IMR-90 (cell line): ENCODE results near the gene INTS11. TPM values are rescaled to one million over a fixed set of nuclear protein-coding genes. Genes with fewer than 3 reads are reported as not detected.

Experiments
- ATAC-seq: fragments of 200-7000 bp; cut with Tn5 transposase; 2 replicates; pipeline ENCODE4 v1.9.1; 2020; ENCODE audit warnings: low read depth, mild to moderate bottlenecking, moderate library complexity
- BruUV-seq: library from RNA; stranded (reverse); fragments of 400-500 nt; replicated peaks from 2 replicates; lab custom pipeline; 2021; lab: Mats Ljungman, UMichigan
- CTCF ChIA-PET: fragments of 300-600 bp; formaldehyde crosslinking; extraction: SDS; loops from one replicate; lab custom pipeline; 2021; ENCODE audit warnings: antibody characterized with exemption; lab: Yijun Ruan, JAX
- POLR2A ChIA-PET: fragments of 300-600 bp; sonication (Branson Sonifier 250); formaldehyde crosslinking; loops from one replicate; lab custom pipeline; 2022; ENCODE audit warnings: antibody characterized with exemption; ENCODE audit not compliant: unreplicated experiment; lab: Charles Lee
- DNase-seq: peaks from one replicate; pipeline ENCODE4 v3.0.0; 2013
- H2AFZ ChIP-seq: replicated peaks from 2 replicates; pipeline ENCODE3; 2013; ENCODE audit warnings: low read length, mild to moderate bottlenecking; ENCODE audit not compliant: poor library complexity
- H2AK5ac ChIP-seq: 2 replicates; pipeline ENCODE4 v1.6.1; 2013; ENCODE audit warnings: low read depth, low read length, inconsistent platforms
- H2AK9ac ChIP-seq: replicated peaks from 2 replicates; pipeline ENCODE3; 2013; ENCODE audit warnings: mild to moderate bottlenecking, low read depth, low read length, moderate library complexity; ENCODE audit not compliant: poor library complexity
- H2BK120ac ChIP-seq: 2 replicates; pipeline ENCODE4 v1.6.1; 2013; ENCODE audit warnings: low read depth, low read length, inconsistent platforms
- H2BK15ac ChIP-seq: 3 replicates; pipeline ENCODE4 v1.6.1; 2013; ENCODE audit warnings: low read depth, low read length, inconsistent platforms
- H2BK20ac ChIP-seq: 2 replicates; pipeline ENCODE4 v1.6.1; 2013; ENCODE audit warnings: low read depth, mild to moderate bottlenecking, inconsistent platforms, low read length, moderate library complexity
- H2BK5ac ChIP-seq: 2 replicates; pipeline ENCODE4 v1.6.1; 2013; ENCODE audit warnings: mild to moderate bottlenecking, low read depth, low read length, inconsistent platforms; ENCODE audit not compliant: poor library complexity, severe bottlenecking
- H3K14ac ChIP-seq: replicated peaks from 2 replicates; pipeline ENCODE4 v1.6.1; 2013; ENCODE audit warnings: low read depth, low read length, inconsistent platforms
- H3K18ac ChIP-seq: 2 replicates; pipeline ENCODE4 v1.6.1; 2013; ENCODE audit warnings: low read depth, low read length, control low read depth
- H3K23ac ChIP-seq: 2 replicates; pipeline ENCODE4 v1.6.1; 2013; ENCODE audit warnings: low read depth, low read length, inconsistent platforms
- H3K27ac ChIP-seq: 2 replicates; pipeline ENCODE4 v1.5.1; 2013; ENCODE audit warnings: mild to moderate bottlenecking, control low read depth, low read length; ENCODE audit not compliant: insufficient read depth
- H3K27me3 ChIP-seq: 2 replicates; pipeline ENCODE4 v1.6.1; 2013; ENCODE audit warnings: low read length; ENCODE audit not compliant: control insufficient read depth, insufficient read depth
- H3K36me3 ChIP-seq: 2 replicates; pipeline ENCODE4 v1.6.1; 2013; ENCODE audit warnings: low read length, mixed read lengths; ENCODE audit not compliant: control insufficient read depth, insufficient read depth
- H3K4ac ChIP-seq: 2 replicates; pipeline ENCODE4 v1.6.1; 2013; ENCODE audit warnings: low read depth, low read length, inconsistent platforms
- H3K4me1 ChIP-seq: 2 replicates; pipeline ENCODE4 v1.6.1; 2013; ENCODE audit warnings: low read length, mixed read lengths; ENCODE audit not compliant: control insufficient read depth, insufficient read depth
- H3K4me2 ChIP-seq: 2 replicates; pipeline ENCODE4 v1.6.1; 2013; ENCODE audit warnings: low read depth, mild to moderate bottlenecking, control low read depth, low read length, moderate library complexity
- H3K4me3 ChIP-seq: 2 replicates; pipeline ENCODE4 v1.5.1; 2013; ENCODE audit warnings: low read depth, mild to moderate bottlenecking, control low read depth, low read length, moderate library complexity; ENCODE audit not compliant: insufficient read depth
- H3K56ac ChIP-seq: 2 replicates; pipeline ENCODE4 v1.6.1; 2013; ENCODE audit warnings: low read length, inconsistent platforms; ENCODE audit not compliant: insufficient read depth; ENCODE audit errors: extremely low read depth
- H3K79me1 ChIP-seq, 2 experiments: 2 replicates each; pipeline ENCODE4 v1.6.1; 2013; ENCODE audit warnings: low read length in 2 of 2, inconsistent platforms in 1 of 2, low read depth in 1 of 2
- H3K9ac ChIP-seq: 2 replicates; pipeline ENCODE4 v1.6.1; 2013; ENCODE audit warnings: low read depth, low read length, control low read depth
- H3K9me1 ChIP-seq: 2 replicates; pipeline ENCODE4 v1.6.1; 2013; ENCODE audit warnings: low read length, inconsistent platforms; ENCODE audit not compliant: insufficient read depth
- H3K9me3 ChIP-seq: 2 replicates; pipeline ENCODE4 v1.6.1; 2013; ENCODE audit warnings: low read length; ENCODE audit not compliant: control insufficient read depth, insufficient read depth
- H4K20me1 ChIP-seq: 2 replicates; pipeline ENCODE4 v1.6.1; 2013; ENCODE audit warnings: low read length, inconsistent platforms; ENCODE audit not compliant: insufficient read depth
- H4K5ac ChIP-seq: 2 replicates; pipeline ENCODE4 v1.6.1; 2013; ENCODE audit warnings: mild to moderate bottlenecking, low read depth, low read length, control low read depth
- H4K8ac ChIP-seq, 2 experiments: 2 replicates each; pipeline ENCODE4 v1.6.1; 2013; ENCODE audit warnings: low read depth in 2 of 2, low read length in 2 of 2, control low read depth in 1 of 2, inconsistent platforms in 1 of 2
- H4K91ac ChIP-seq: 2 replicates; pipeline ENCODE4 v1.6.1; 2013; ENCODE audit warnings: low read depth, low read length, inconsistent platforms; ENCODE audit not compliant: insufficient read depth
- BHLHE40 ChIP-seq: fragments of 150-350 bp; IDR thresholded peaks from 2 replicates; pipeline ENCODE4 v1.6.1; 2016; ENCODE audit warnings: mild to moderate bottlenecking, low read depth, low read length
- CEBPB ChIP-seq: IDR thresholded peaks from 2 replicates; pipeline ENCODE4 v1.6.1; 2012; ENCODE audit warnings: low read depth, low read length, improper control_type of control experiment
- FOS ChIP-seq: fragments of 150-350 bp; IDR thresholded peaks from 2 replicates; pipeline ENCODE4 v1.6.1; 2016; ENCODE audit warnings: low read depth, low read length
- MAFK ChIP-seq: IDR thresholded peaks from 2 replicates; pipeline ENCODE4 v1.6.1; 2012; ENCODE audit warnings: low read depth, low read length, improper control_type of control experiment
- MAZ ChIP-seq: IDR thresholded peaks from 2 replicates; pipeline ENCODE4 v1.6.1; 2012; ENCODE audit warnings: low read depth, mild to moderate bottlenecking, low read length, improper control_type of control experiment, moderate library complexity, borderline replicate concordance
- MXI1 ChIP-seq: IDR thresholded peaks from 2 replicates; pipeline ENCODE4 v1.6.1; 2012; ENCODE audit warnings: low read depth, mild to moderate bottlenecking, low read length, moderate library complexity, borderline replicate concordance
- NFE2L2 ChIP-seq: fragments of 150-350 bp; IDR thresholded peaks from 2 replicates; pipeline ENCODE4 v1.6.1; 2016; ENCODE audit warnings: low read depth, mild to moderate bottlenecking, low read length
- RAD21 ChIP-seq: IDR thresholded peaks from 2 replicates; pipeline ENCODE4 v1.6.1; 2012; ENCODE audit warnings: low read length, improper control_type of control experiment
- RCOR1 ChIP-seq: IDR thresholded peaks from 2 replicates; pipeline ENCODE4 v1.6.1; 2012; ENCODE audit warnings: mild to moderate bottlenecking, low read length, improper control_type of control experiment; ENCODE audit not compliant: insufficient replicate concordance
- RFX5 ChIP-seq: IDR thresholded peaks from 2 replicates; pipeline ENCODE4 v1.8.0; 2012; ENCODE audit warnings: low read depth, mild to moderate bottlenecking, low read length, moderate library complexity
- USF2 ChIP-seq: fragments of 150-350 bp; IDR thresholded peaks from 2 replicates; pipeline ENCODE4 v1.6.1; 2017; ENCODE audit warnings: mild to moderate bottlenecking, antibody characterized with exemption, low read length, low read depth
- WGBS, 2 experiments: methylation state at CpG; one replicate each; pipeline versions ENCODE4 v1.1.5 to v1.1.7; 2013; ENCODE audit warnings: missing lambda C conversion rate in 2 of 2; ENCODE audit not compliant: insufficient read length in 1 of 2; ENCODE audit errors: extremely low coverage in 2 of 2; 5-methylcytosine and 5-hydroxymethylcytosine counted together
- dilution Hi-C: fragments of 300-500 bp; cut with HindIII; formaldehyde crosslinking; loops from one replicate; pipeline ENCODE4 v1.14.3; 2018; ENCODE audit warnings: low sequenced_read_pairs; ENCODE audit not compliant: unreplicated experiment
- in situ Hi-C: fragments of 300-500 bp; cut with MboI; formaldehyde crosslinking; loops from 3 replicates; pipeline ENCODE4 v1.14.3; 2019; ENCODE audit warnings: low sequenced_read_pairs, inconsistent platforms, mixed read lengths
- intact Hi-C: fragments of 100-400 bp; cut with micrococcal nuclease; formaldehyde crosslinking; loops from 2 replicates; pipeline ENCODE4 v1.10.0; 2022
- polyA plus RNA-seq, 3 experiments: library from polyadenylated mRNA; depleted of rRNA; stranded (reverse); fragments of >200 nt; gene quantifications; 2 replicates each; pipeline ENCODE4 v1.2.3, GENCODE V29; 2012; ENCODE audit warnings: low replicate concordance in 1 of 3
- total RNA-seq: library from RNA; depleted of rRNA; stranded (reverse); fragments of >200 nt; gene quantifications from 2 replicates; pipeline ENCODE4 v1.2.3, GENCODE V29; 2012
- TF ChIP-seq, protein P1 (sequence below): fragments of 150-350 bp; IDR thresholded peaks from 2 replicates; pipeline ENCODE4 v1.6.1; 2016; ENCODE audit warnings: low read depth, mild to moderate bottlenecking, low read length, moderate library complexity, borderline replicate concordance

The INTS11 gene
- total and polyA plus RNA-seq, 2 of the 4 experiments (the other 2 are of a cell fraction), result 56.1 to 123 TPM

DNA sequence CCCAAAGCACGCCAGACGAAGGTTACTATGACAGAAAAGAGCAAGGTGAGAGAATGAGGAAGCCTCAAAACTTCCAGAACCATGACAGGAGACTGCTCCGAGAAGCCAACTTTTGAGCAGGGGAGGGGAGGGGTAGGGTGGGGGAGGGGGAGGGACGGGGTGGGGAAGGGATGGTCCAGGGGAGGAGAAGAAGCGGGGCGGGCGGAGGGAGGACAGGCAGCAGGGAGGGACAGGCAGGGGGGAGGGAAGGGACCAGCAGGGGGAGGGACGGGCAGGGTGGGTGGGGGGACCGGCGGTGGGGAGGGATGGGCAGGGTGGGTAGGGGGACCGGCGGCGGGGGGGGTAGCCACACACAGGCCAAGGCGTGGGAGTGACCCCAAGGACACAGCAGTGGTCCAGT is 2.0 kb downstream of the INTS11 start:
- Histone ChIP-seq H2AFZ (no peak overlapping the region), H3K4me1 (peaks cover 15% of the 10 kb centered on the region; the same call in 1 of the 2 replicates), H3K4me3 (no peak overlapping the region), H2BK15ac (no peak overlapping the region), H4K8ac (no peak overlapping the region), H3K4me2 (no peak overlapping the region), H2BK120ac (no peak overlapping the region), H3K14ac (no peak overlapping the region), H3K9ac (no peak overlapping the region), H3K56ac (no peak overlapping the region), H3K27me3 (no peaks in the 10 kb centered on the region), H3K9me3 (no peaks in the 10 kb centered on the region), H3K27ac (no peak overlapping the region), H3K36me3 (peaks cover 24% of the 10 kb centered on the region), H4K5ac (no peak overlapping the region), H3K23ac (no peak overlapping the region), H3K4ac (no peak overlapping the region), H2AK5ac (no peak overlapping the region), H4K20me1 (peaks cover 70% of the 10 kb centered on the region), H2BK5ac (no peak overlapping the region), H3K18ac (no peak overlapping the region), H3K79me1 (peaks cover 2 to 70% of the 10 kb centered on the region in 2 experiments), H2AK9ac (no peak overlapping the region), H4K91ac (no peak overlapping the region), H3K9me1 (peaks cover 4% of the 10 kb centered on the region), H2BK20ac (no peak overlapping the region)
- no peak for TF ChIP-seq MAZ
- no peak for TF ChIP-seq CEBPB
- TF ChIP-seq BHLHE40, result no peak
- TF ChIP-seq USF2, result no peak
- TF ChIP-seq MXI1, result no peak
- TF ChIP-seq NFE2L2, result no peak
- TF ChIP-seq RAD21, result no peak
- no peak for TF ChIP-seq MAFK
- no peak for TF ChIP-seq FOS
- TF ChIP-seq RFX5, result no peak
- TF ChIP-seq RCOR1, result no peak
- TF ChIP-seq, protein P1, sequence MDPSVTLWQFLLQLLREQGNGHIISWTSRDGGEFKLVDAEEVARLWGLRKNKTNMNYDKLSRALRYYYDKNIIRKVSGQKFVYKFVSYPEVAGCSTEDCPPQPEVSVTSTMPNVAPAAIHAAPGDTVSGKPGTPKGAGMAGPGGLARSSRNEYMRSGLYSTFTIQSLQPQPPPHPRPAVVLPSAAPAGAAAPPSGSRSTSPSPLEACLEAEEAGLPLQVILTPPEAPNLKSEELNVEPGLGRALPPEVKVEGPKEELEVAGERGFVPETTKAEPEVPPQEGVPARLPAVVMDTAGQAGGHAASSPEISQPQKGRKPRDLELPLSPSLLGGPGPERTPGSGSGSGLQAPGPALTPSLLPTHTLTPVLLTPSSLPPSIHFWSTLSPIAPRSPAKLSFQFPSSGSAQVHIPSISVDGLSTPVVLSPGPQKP, result no peak
- no peak for DNase-seq
- BruUV-seq, result no TSS peak
- dilution Hi-C loops, result no loop called here
- no peak for ATAC-seq
- intact Hi-C loops, result no loop called here
- in situ Hi-C loops, result no loop called here
- WGBS, 2 experiments, result 80% methylated on average over 1 of the region's 14 CpGs; no CpG with 5 or more reads in 1 of the 2 experiments
- ChIA-PET CTCF (no interaction called here), POLR2A (no interaction called here)
